Esophagus squamous epithelium (tissue), 4 donors: ENCODE data around the gene HSD17B3.

Experiments
- POLR2A ChIP-seq, 4 donors: fragments of 450-650 bp; IDR thresholded peaks; one replicate each; pipeline ENCODE4 v1.6.1; 2017; ENCODE audit warnings: antibody characterized with exemption in 4 of 4, mild to moderate bottlenecking in 4 of 4, moderate library complexity in 3 of 4
- TF ChIP-seq, protein P1 (sequence below), 6 experiments: fragments of 450-650 bp in 4 of 6; fragments of 200-600 bp in 2 of 6; sonication (generic) in 2 of 6; IDR thresholded peaks; one replicate each; pipeline ENCODE4 v1.5.1; 2016 to 2019; ENCODE audit warnings: antibody characterized with exemption in 6 of 6, mild to moderate bottlenecking in 4 of 6, moderate library complexity in 4 of 6

DNA sequence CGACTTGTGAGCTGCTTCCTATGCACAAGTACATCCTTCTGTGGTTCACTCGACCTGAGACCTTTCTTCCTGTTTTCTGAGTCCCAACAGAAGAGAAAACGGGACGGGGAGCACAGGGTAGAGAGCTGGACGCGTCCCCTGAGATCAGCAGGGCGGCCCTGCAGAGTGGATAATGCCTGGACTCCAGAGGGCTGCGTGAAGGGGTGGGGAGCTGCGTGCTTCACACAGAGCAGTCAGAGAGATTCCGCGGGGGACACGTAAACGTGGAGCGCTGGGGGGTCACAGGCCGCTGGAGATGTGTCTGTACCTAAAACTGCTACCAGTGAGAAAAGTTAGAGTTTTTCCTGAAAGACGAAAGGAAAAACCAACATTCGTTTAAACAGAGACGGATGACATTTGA lies 46.3 kb downstream of the HSD17B3 start:
- TF ChIP-seq, protein P1, sequence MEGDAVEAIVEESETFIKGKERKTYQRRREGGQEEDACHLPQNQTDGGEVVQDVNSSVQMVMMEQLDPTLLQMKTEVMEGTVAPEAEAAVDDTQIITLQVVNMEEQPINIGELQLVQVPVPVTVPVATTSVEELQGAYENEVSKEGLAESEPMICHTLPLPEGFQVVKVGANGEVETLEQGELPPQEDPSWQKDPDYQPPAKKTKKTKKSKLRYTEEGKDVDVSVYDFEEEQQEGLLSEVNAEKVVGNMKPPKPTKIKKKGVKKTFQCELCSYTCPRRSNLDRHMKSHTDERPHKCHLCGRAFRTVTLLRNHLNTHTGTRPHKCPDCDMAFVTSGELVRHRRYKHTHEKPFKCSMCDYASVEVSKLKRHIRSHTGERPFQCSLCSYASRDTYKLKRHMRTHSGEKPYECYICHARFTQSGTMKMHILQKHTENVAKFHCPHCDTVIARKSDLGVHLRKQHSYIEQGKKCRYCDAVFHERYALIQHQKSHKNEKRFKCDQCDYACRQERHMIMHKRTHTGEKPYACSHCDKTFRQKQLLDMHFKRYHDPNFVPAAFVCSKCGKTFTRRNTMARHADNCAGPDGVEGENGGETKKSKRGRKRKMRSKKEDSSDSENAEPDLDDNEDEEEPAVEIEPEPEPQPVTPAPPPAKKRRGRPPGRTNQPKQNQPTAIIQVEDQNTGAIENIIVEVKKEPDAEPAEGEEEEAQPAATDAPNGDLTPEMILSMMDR (IDR thresholded peaks at IDR 0.05): no peak
- no peak for TF ChIP-seq POLR2A (IDR thresholded peaks at IDR 0.05)
